Thyroid gland (tissue), 4 donors: ENCODE results near the gene PTN.

Source experiments
- POLR2A ChIP-seq, 2 donors: fragments of 450-650 bp; IDR thresholded peaks; one replicate each; pipeline ENCODE4 v1.6.1; 2017; ENCODE audit warnings: antibody characterized with exemption in 2 of 2, mild to moderate bottlenecking in 2 of 2, moderate library complexity in 1 of 2
- TF ChIP-seq, protein P1 (sequence below), 6 experiments: fragments of 200-600 bp in 3 of 6; fragments of 450-650 bp in 3 of 6; sonication (generic) in 3 of 6; IDR thresholded peaks; one replicate each; pipeline ENCODE4 v1.5.1; 2016 to 2019; ENCODE audit warnings: antibody characterized with exemption in 6 of 6, mild to moderate bottlenecking in 2 of 6, inconsistent platforms in 1 of 6, moderate library complexity in 1 of 6

DNA sequence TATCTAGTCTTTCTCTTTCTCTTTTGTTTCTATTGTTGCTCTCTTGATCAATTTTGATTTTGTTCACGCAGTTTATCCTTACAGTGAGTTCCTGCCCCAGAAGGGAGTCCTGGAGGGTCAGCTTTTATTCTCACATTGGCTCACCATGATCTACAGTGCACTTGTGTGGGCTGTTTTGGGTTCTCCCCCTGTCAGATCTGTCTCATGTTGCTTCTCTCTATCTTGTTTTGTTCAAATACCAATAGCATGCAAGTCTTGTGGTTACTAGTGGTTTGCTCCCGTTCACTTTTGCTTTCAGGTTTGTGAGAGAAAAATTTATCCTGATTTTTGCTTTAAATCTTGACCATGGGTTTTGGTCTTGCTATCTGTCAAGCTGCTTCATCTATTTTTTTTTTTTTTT is 74.3 kb downstream of the PTN start:
- TF ChIP-seq, protein P1, sequence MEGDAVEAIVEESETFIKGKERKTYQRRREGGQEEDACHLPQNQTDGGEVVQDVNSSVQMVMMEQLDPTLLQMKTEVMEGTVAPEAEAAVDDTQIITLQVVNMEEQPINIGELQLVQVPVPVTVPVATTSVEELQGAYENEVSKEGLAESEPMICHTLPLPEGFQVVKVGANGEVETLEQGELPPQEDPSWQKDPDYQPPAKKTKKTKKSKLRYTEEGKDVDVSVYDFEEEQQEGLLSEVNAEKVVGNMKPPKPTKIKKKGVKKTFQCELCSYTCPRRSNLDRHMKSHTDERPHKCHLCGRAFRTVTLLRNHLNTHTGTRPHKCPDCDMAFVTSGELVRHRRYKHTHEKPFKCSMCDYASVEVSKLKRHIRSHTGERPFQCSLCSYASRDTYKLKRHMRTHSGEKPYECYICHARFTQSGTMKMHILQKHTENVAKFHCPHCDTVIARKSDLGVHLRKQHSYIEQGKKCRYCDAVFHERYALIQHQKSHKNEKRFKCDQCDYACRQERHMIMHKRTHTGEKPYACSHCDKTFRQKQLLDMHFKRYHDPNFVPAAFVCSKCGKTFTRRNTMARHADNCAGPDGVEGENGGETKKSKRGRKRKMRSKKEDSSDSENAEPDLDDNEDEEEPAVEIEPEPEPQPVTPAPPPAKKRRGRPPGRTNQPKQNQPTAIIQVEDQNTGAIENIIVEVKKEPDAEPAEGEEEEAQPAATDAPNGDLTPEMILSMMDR (IDR thresholded peaks at IDR 0.05): no peak
- TF ChIP-seq POLR2A (IDR thresholded peaks at IDR 0.05): no peak
